ENCODE data around the gene KDM2A. TPM values are rescaled to one million over a fixed set of nuclear protein-coding genes. Genes with fewer than 3 reads are reported as not detected.

Gene KDM2A
- 25.2 and 44.6 TPM in 2 replicates for total RNA-seq (ENCODE audit: low replicate concordance)

GRCh38 chr11:67118801-67119584 is at the start of gene KDM2A:
KDM2A (plus strand) TSS chr11:67119263; CDS start chr11:67121317, 2,054 bp downstream.

GRCh38 chr11:67266449-67267187 is 147.6 kb downstream of the KDM2A start, which contains the start of gene GRK2:
GRK2 (plus strand) TSS chr11:67266473; CDS start chr11:67266700, 227 bp downstream.

GRCh38 chr11:67289226-67289650 is 170.2 kb downstream of the KDM2A start, which contains the start of gene ANKRD13D:
ANKRD13D (plus strand) TSS chr11:67289303; CDS start chr11:67289461, 158 bp downstream.

GRCh38 chr11:67303132-67303834 is 184.2 kb downstream of the KDM2A start, which contains the start of gene SSH3:
SSH3 (plus strand) TSS chr11:67303530; CDS start chr11:67303626, 96 bp downstream.

Other genes starting within 250 kb of the KDM2A start
- 9.3 and 14.7 TPM in 2 replicates for gene PC, start 160.9 kb upstream of the KDM2A start, total RNA-seq (ENCODE audit: low replicate concordance)
- not detected in 2 replicates for gene C11orf86, start 144.0 kb upstream of the KDM2A start, total RNA-seq (ENCODE audit: low replicate concordance)
- gene SYT12, start 96.1 kb upstream of the KDM2A start, total RNA-seq (ENCODE audit: low replicate concordance), result 0.23 and 0.83 TPM in 2 replicates
- 11.8 and 19.6 TPM in 2 replicates for gene RHOD, start 62.4 kb upstream of the KDM2A start, total RNA-seq (ENCODE audit: low replicate concordance)
- 20.2 and 31.6 TPM in 2 replicates for gene GRK2, start 147.2 kb downstream of the KDM2A start, total RNA-seq (ENCODE audit: low replicate concordance)
- 32.9 and 34.9 TPM in 2 replicates for gene ANKRD13D, start 170.0 kb downstream of the KDM2A start, total RNA-seq (ENCODE audit: low replicate concordance)
- 8.1 and 10.2 TPM in 2 replicates for gene SSH3, start 184.3 kb downstream of the KDM2A start, total RNA-seq (ENCODE audit: low replicate concordance)
- 24.2 and 71.2 TPM in 2 replicates for gene POLD4, start 234.3 kb downstream of the KDM2A start, total RNA-seq (ENCODE audit: low replicate concordance)